HG02981 (cell line): ENCODE measurements around the gene WIPF3.
"Not testable (repeated sequence)": the region's sequence is repeated elsewhere in the genome, so short reads cannot be mapped to it uniquely, and the experiment has no call there.

Experiments used
- ATAC-seq: cut with Tn5 transposase; IDR thresholded peaks from one replicate; pipeline ENCODE4 v1.9.1; 2021; ENCODE audit warnings: mild to moderate bottlenecking, moderate library complexity; ENCODE audit not compliant: unreplicated experiment

WIPF3 gene

GRCh38 chr7:29950480-29950879 lies 144.2 kb downstream of the WIPF3 start:
- no peak for ATAC-seq

- no peak for ATAC-seq
Measured at GRCh38 chr7:29951206-29951605, 144.9 kb downstream of the WIPF3 start.

- ATAC-seq, result no peak
Measured at GRCh38 chr7:29953726-29954347, 147.5 kb downstream of the WIPF3 start.

DNA sequence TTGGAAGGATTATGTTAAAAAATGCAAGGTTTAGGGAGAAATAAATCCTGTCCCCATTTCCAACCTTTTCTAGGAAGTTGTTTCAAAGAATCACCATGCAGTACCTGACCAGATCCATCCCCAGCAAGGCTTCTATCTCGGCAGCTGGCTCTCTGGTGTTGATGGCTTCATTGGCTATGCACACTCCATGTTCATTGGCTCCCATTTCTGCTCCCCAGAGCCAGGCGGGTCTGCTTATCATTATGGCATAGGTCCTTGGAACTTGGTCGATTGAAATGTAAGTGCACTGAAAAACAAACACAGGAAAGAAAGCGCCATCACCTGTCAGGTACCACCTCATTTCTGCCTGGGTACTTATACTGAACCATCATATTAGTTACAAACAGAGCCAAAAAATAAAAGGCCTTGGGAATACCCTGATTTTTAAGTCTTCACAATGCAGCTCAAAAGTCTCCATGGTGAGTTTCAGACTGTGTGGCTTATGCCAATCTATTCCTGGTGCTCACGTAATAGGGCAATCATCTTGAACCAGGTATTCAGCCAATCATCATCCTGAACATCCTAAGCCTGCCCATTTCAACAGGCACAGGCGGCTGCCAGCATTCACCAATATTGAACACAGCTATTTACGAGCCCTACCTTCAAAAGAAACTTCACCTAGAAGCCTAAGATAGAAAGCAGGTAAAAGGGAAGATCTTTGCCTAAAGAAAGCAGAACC lies 148.9 kb downstream of the WIPF3 start:
- no peak for ATAC-seq

DNA sequence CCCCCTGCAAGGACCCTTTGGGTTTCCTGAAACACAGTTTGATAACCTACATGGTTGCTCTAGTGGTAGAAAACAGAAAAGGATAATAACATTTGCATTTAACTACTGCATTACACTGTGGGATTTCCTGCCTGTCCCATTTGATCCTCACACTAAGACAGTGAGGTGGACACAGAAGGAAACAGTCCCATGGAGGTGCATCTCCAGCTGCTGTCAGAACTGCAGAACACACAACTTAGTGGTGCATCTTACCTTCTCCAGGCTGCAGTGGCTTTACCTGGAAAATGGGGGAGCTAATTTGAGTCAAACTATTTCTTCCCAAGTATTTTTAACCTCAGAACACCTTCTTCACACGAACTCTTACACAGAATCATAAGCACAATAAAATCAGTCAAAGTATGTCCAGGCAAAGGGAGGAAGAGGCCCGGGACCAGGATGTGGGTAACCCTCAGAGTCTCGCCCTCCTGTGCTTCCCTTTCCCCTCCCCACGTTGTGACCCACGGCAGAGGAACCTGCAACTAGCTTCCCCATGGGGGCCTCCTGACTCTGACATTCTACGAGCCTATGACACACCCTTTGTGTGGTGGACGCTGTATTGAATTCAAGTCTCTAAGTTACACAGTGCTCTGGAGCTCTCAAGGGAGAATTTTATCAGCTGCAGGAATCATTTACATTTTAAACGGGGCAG lies 149.6 kb downstream of the WIPF3 start:
- peak; percentile 72 for ATAC-seq

- peak; percentile 9 for ATAC-seq
Measured at GRCh38 chr7:29956487-29956836, 150.2 kb downstream of the WIPF3 start.

GRCh38 chr7:29957521-29958310 lies 151.4 kb downstream of the WIPF3 start:
- no peak for ATAC-seq

- ATAC-seq, result no peak
Measured at GRCh38 chr7:29958667-29959358, 152.5 kb downstream of the WIPF3 start.

DNA sequence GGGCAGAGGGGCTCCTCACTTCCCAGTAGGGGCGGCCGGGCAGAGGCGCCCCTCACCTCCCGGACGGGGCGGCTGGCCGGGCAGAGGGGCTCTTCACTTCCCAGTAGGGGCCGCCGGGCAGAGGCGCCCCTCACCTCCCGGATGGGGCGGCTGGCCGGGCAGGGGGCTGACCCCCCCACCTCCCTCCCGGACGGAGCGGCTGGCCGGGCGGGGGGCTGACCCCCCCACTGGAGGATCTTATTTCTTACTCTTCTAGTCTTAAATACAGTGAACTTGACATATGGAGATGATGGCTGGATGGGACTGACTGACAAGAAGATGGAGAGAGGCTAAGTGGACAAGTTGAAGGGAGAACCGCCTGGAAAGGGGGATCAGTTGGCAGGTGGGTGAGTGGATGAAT lies 155.3 kb downstream of the WIPF3 start:
- ATAC-seq, result not testable (repeated sequence)

GRCh38 chr7:29962035-29962434 lies 155.7 kb downstream of the WIPF3 start:
- ATAC-seq, result no peak

DNA sequence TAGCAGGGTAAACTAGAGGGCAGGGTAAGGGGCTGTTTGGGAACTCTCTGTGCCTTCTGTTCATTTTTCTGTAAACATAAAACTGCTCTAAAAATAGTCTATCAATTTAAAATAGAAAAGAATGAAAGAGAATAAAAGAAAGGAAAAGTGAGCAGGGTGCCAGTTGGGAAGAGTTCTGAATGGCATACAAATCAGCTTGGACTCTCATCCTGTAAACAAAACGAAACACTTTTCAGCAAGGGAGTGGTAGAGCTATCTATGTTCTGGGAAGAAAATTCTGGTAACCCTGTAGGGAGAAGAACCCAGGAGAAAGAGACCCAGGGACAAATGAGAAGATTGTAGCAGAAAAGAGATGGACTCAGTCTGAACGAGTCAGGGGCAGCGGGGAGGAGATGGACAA lies 158.7 kb downstream of the WIPF3 start:
- no peak for ATAC-seq
